Stomach (tissue), 9 donors: Measurements from ENCODE around the gene MVP. TPM values are rescaled to one million over a fixed set of nuclear protein-coding genes. Genes with fewer than 3 reads are reported as not detected.

Experiments used
- DNase-seq, 2 donors: peaks; one replicate each; pipeline versions ENCODE4 v3.0.0 to v3.0.0-alpha.2; 2013 to 2019
- H3K27ac ChIP-seq, 5 donors: fragments of 200-600 bp in 4 of 5; sonication (generic) in 4 of 5; one replicate each; pipeline ENCODE4 v1.5.1; 2013 to 2019; ENCODE audit warnings: mild to moderate bottlenecking in 1 of 5, moderate library complexity in 1 of 5
- H3K27me3 ChIP-seq, 3 donors: fragments of 200-600 bp; sonication (generic); one replicate each; pipeline ENCODE4 v1.5.1; 2017 to 2019; ENCODE audit warnings: mixed run types in 1 of 3
- H3K36me3 ChIP-seq, 4 donors: fragments of 200-600 bp; sonication (generic); 1 replicate in 3 of 4; 2 replicates in 1 of 4; pipeline ENCODE4 v1.5.1; 2016 to 2019
- H3K4me1 ChIP-seq, 4 donors: fragments of 200-600 bp; sonication (generic); one replicate each; pipeline ENCODE4 v1.5.1; 2016 to 2019
- H3K4me3 ChIP-seq, 4 donors: fragments of 200-600 bp; sonication (generic) in 3 of 4; one replicate each; pipeline ENCODE4 v1.5.1; 2016 to 2019; ENCODE audit warnings: mild to moderate bottlenecking in 1 of 4
- H3K9me3 ChIP-seq, 4 donors: fragments of 200-600 bp; sonication (generic); one replicate each; pipeline ENCODE4 v1.5.1; 2016 to 2019
- EP300 ChIP-seq: sonication (generic); formaldehyde crosslinking; IDR thresholded peaks from one replicate; pipeline ENCODE4 v1.6.1; 2017; ENCODE audit warnings: antibody characterized with exemption
- POLR2A ChIP-seq, 4 donors: fragments of 450-650 bp; IDR thresholded peaks; one replicate each; pipeline ENCODE4 v1.6.1; 2016; ENCODE audit warnings: antibody characterized with exemption in 4 of 4, control low read depth in 2 of 4, mild to moderate bottlenecking in 1 of 4, moderate library complexity in 1 of 4
- POLR2AphosphoS5 ChIP-seq, 3 donors: sonication (generic); formaldehyde crosslinking; IDR thresholded peaks; one replicate each; pipeline ENCODE4 v1.6.1; 2016; ENCODE audit warnings: antibody characterized with exemption in 3 of 3
- WGBS, 5 donors: extraction: QIAGEN DNeasy Blood & Tissue Kit in 3 of 5; methylation state at CpG; one replicate each; pipeline versions ENCODE4 v1.1.5 to v1.1.7; 2013 to 2018; 5-methylcytosine and 5-hydroxymethylcytosine counted together
- intact Hi-C: fragments of 100-400 bp; cut with DNase I; formaldehyde crosslinking; loops from one replicate; pipeline ENCODE4 v1.15.1; 2023; ENCODE audit warnings: low total_unique reads
- polyA plus RNA-seq, 3 donors: library from polyadenylated mRNA; stranded (reverse); fragments of 200-250 nt; gene quantifications; one replicate each; pipeline ENCODE4 v1.2.3, GENCODE V29; 2013
- total RNA-seq, 5 donors: library from RNA; depleted of rRNA; stranded (reverse); fragments of >200 nt; gene quantifications; one replicate each; pipeline versions ENCODE4 v1.1.0 to v1.2.3, GENCODE V29; 2014 to 2016
- TF ChIP-seq, protein P1 (sequence below), 7 experiments: fragments of 450-650 bp in 4 of 7; fragments of 200-600 bp in 3 of 7; sonication (generic) in 3 of 7; IDR thresholded peaks; one replicate each; pipeline ENCODE4 v1.5.1; 2016 to 2019; ENCODE audit warnings: antibody characterized with exemption in 7 of 7, control low read depth in 2 of 7, mild to moderate bottlenecking in 1 of 7
- donor health status: healthy with polysubstance abuse.
- donor health status: Bipolar disorder and iron deficiency.
- donor health status: healthy.

Gene MVP
- total and polyA plus RNA-seq, 8 donors: 92.2 to 453 (median 133) TPM

DNA sequence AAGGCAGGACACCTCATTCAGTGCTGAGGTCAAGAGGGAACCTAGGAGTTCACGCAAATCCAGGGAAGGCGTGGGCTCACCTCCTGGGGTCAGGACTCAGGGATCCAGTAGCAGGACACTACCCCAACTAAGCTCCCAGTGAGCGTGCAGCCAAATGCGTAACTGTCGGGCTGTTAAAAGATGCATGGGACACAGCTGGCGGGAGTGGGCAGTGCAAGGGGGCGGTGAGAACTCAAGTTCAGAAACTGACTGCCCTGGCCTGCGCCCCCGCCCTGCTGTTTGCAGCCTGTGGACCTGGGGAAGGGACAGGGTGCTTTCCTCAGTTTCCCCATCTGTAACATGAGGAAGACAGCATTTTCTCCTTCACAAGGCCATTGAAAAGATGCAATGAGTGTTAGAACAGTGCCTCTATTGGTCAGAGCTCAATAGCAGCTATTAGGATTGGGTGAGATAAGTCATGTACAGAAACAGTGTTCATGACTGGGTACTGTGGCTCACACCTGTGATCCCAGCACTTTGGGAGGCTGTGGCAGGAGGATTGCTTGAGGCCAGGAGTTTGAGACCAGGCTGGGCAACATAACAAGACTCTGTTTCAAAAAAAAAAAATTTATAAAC is 22.6 kb downstream of the MVP start:
- intact Hi-C loops: no loop called here
- TF ChIP-seq POLR2A (IDR thresholded peaks at IDR 0.05) (no peak), EP300 (no peak), POLR2AphosphoS5 (IDR thresholded peaks at IDR 0.05) (no peak)
- TF ChIP-seq, protein P1, sequence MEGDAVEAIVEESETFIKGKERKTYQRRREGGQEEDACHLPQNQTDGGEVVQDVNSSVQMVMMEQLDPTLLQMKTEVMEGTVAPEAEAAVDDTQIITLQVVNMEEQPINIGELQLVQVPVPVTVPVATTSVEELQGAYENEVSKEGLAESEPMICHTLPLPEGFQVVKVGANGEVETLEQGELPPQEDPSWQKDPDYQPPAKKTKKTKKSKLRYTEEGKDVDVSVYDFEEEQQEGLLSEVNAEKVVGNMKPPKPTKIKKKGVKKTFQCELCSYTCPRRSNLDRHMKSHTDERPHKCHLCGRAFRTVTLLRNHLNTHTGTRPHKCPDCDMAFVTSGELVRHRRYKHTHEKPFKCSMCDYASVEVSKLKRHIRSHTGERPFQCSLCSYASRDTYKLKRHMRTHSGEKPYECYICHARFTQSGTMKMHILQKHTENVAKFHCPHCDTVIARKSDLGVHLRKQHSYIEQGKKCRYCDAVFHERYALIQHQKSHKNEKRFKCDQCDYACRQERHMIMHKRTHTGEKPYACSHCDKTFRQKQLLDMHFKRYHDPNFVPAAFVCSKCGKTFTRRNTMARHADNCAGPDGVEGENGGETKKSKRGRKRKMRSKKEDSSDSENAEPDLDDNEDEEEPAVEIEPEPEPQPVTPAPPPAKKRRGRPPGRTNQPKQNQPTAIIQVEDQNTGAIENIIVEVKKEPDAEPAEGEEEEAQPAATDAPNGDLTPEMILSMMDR (IDR thresholded peaks at IDR 0.05): no peak
- H3K4me1 ChIP-seq: no peaks in the 10 kb centered on the region
- H3K36me3 ChIP-seq: peaks cover 88 to 100% (median 98%) of the 10 kb centered on the region in 4 donors
- WGBS, 5 donors: 92 to 97% (median 96%) methylated on average over 8 to 9 of the region's 9 CpGs
- no peak overlapping the region for H3K27ac ChIP-seq
- no peak for DNase-seq
- H3K4me3 ChIP-seq: no peak overlapping the region
- H3K27me3 ChIP-seq: no peaks in the 10 kb centered on the region
- H3K9me3 ChIP-seq: no peaks in the 10 kb centered on the region

DNA sequence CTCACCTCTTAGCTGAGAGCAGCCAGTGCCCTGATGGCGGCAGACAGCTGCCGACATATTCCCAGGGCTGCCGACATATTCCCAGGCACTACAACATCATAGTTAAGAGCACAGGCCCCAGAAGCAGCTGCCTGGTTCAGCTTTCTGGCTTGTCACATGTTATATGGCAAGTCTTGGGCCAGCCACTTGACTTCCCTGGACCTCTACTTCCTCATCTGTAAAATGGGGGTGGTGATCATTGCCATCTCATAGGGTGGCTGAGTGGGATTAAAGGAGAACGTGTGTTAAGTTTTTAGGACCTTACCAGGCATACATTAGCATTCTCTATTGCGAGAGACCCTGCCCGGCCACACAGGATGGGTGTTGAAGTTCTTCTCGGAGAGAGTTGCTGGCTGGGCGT is 23.7 kb downstream of the MVP start:
- intact Hi-C loops: no loop called here
- Histone ChIP-seq H3K4me3 (no peak overlapping the region), H3K4me1 (peaks cover 0 to 7% (median 2%) of the 10 kb centered on the region in 4 donors), H3K27me3 (no peaks in the 10 kb centered on the region), H3K9me3 (no peaks in the 10 kb centered on the region), H3K36me3 (peaks cover 81 to 98% (median 93%) of the 10 kb centered on the region in 4 donors), H3K27ac (peak overlapping the region in 1 of 5 donors; percentile 39)
- TF ChIP-seq POLR2AphosphoS5 (IDR thresholded peaks at IDR 0.05) (no peak), EP300 (no peak)
- no peak for DNase-seq
- 91 to 96% (median 94%) methylated on average over 5 to 8 of the region's 8 CpGs for WGBS, 5 donors

DNA sequence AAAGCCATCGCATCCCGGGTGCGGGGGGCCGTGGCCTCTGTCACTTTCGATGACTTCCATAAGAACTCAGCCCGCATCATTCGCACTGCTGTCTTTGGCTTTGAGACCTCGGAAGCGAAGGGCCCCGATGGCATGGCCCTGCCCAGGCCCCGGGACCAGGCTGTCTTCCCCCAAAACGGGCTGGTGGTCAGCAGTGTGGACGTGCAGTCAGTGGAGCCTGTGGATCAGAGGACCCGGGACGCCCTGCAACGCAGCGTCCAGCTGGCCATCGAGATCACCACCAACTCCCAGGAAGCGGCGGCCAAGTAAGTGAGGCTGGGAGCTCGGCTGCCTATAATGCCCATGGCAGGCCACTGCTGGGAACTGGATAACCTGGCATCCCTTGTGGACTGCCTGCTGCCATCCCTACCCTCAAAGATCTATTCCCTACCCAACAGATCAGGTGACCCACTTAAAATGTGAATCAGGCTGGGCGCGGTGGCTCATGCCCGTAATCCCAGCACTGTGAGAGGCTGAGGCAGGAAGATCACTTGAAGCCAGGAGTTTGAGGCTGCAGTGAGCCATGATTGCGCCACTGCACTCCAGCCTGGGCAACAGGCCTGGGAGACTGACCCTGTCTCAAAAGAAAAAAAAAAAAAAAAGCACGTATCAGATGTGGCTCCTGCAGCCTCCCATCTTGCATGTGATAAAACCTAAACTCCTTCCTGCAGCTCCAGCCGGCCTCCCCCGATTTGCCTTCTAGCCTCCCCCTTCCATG is 24.5 kb downstream of the MVP start:
- WGBS, 5 donors: 89 to 93% (median 90%) methylated on average over 15 to 28 of the region's 28 CpGs
- Histone ChIP-seq H3K4me1 (peaks cover 0 to 10% (median 4%) of the 10 kb centered on the region in 4 donors), H3K27me3 (no peaks in the 10 kb centered on the region), H3K27ac (peak overlapping the region in 1 of 5 donors; percentile 39), H3K4me3 (no peak overlapping the region), H3K9me3 (no peaks in the 10 kb centered on the region), H3K36me3 (peaks cover 74 to 95% (median 85%) of the 10 kb centered on the region in 4 donors)
- no peak for DNase-seq
- intact Hi-C loops: no loop called here
- no peak for TF ChIP-seq EP300
- TF ChIP-seq POLR2A (IDR thresholded peaks at IDR 0.05): no peak
- TF ChIP-seq, protein P1 (IDR thresholded peaks at IDR 0.05): no peak
- TF ChIP-seq POLR2AphosphoS5 (IDR thresholded peaks at IDR 0.05): no peak

DNA sequence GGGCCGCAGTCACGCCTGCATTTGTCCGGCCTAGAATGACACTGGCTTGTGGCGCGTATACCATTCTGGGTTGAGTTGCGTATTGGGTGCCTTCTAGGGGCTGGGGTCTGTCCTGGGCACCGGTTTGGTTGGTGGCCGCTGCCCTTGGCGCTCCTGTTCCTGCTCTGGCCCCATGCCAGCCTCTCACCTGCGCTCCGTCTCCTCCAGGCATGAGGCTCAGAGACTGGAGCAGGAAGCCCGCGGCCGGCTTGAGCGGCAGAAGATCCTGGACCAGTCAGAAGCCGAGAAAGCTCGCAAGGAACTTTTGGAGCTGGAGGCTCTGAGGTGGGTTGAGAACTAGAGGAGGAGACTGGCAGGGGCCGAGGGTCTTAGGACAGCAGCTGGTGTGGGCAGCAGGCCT is 25.4 kb downstream of the MVP start:
- H3K27me3 ChIP-seq: no peaks in the 10 kb centered on the region
- TF ChIP-seq POLR2A (IDR thresholded peaks at IDR 0.05): no peak
- no peak for TF ChIP-seq POLR2AphosphoS5 (IDR thresholded peaks at IDR 0.05)
- no peak for TF ChIP-seq EP300
- TF ChIP-seq, protein P1 (IDR thresholded peaks at IDR 0.05): no peak
- no peak overlapping the region for H3K4me3 ChIP-seq
- DNase-seq: no peak
- WGBS, 5 donors: 86 to 94% (median 93%) methylated on average over 18 of the region's 18 CpGs
- no peaks in the 10 kb centered on the region for H3K9me3 ChIP-seq
- intact Hi-C loops: no loop called here
- H3K36me3 ChIP-seq: peaks cover 65 to 90% (median 76%) of the 10 kb centered on the region in 4 donors
- H3K27ac ChIP-seq: no peak overlapping the region
- H3K4me1 ChIP-seq: peaks cover 0 to 12% (median 4%) of the 10 kb centered on the region in 4 donors
